ENCODE results near the gene SPINT4.
"Not testable (repeated sequence)": the region's sequence is repeated elsewhere in the genome, so short reads cannot be mapped to it uniquely, and the experiment has no call there.

SPINT4 gene

GRCh38 chr20:45722047-45722446 is at the start of gene SPINT4:
Gene SPINT4 (plus strand): TSS chr20:45722347. CDS start chr20:45722368, 21 bp downstream.
- DNase-seq = no peak

GRCh38 chr20:45672765-45673164 is 49.4 kb upstream of the SPINT4 start:
- DNase-seq = no peak

- DNase-seq = no peak
These were observed 42.5 kb upstream of the SPINT4 start for GRCh38 chr20:45679650-45680049.

GRCh38 chr20:45685896-45686295 is 36.3 kb upstream of the SPINT4 start:
- no peak for DNase-seq

GRCh38 chr20:45693346-45693745 is 28.8 kb upstream of the SPINT4 start:
- not testable (repeated sequence) for DNase-seq

GRCh38 chr20:45695496-45695895 is 26.7 kb upstream of the SPINT4 start:
- no peak for DNase-seq

- DNase-seq = no peak
These were observed 21.0 kb upstream of the SPINT4 start for GRCh38 chr20:45701104-45701503.

- no peak for DNase-seq
These were observed 20.3 kb upstream of the SPINT4 start, which contains the start of gene WFDC13 for GRCh38 chr20:45701873-45702272. Gene WFDC13 (plus strand): TSS chr20:45702038. CDS start chr20:45702124, 86 bp downstream.

GRCh38 chr20:45704969-45705637 is 17.0 kb upstream of the SPINT4 start, which contains the start of gene WFDC10B:
Gene WFDC10B (minus strand): TSS chr20:45705019. CDS start chr20:45685992, 19,027 bp downstream.
- DNase-seq = no peak

- DNase-seq = not testable (repeated sequence)
These were observed 5.9 kb upstream of the SPINT4 start for GRCh38 chr20:45716141-45716688.

- no peak for DNase-seq
These were observed 3.0 kb downstream of the SPINT4 start for GRCh38 chr20:45725134-45725533.

GRCh38 chr20:45727044-45727443 is 4.9 kb downstream of the SPINT4 start:
- DNase-seq = no peak

GRCh38 chr20:45732199-45732598 is 10.1 kb downstream of the SPINT4 start:
- no peak for DNase-seq

GRCh38 chr20:45735552-45735951 is 13.4 kb downstream of the SPINT4 start:
- DNase-seq = no peak

GRCh38 chr20:45735988-45736387 is 13.8 kb downstream of the SPINT4 start:
- DNase-seq = no peak

GRCh38 chr20:45742596-45742995 is 20.4 kb downstream of the SPINT4 start:
- no peak for DNase-seq

- DNase-seq = no peak
These were observed 22.9 kb downstream of the SPINT4 start for GRCh38 chr20:45745015-45745414.

- no peak for DNase-seq
These were observed 29.6 kb downstream of the SPINT4 start for GRCh38 chr20:45751721-45752120.

- no peak for DNase-seq
These were observed 30.6 kb downstream of the SPINT4 start for GRCh38 chr20:45752746-45753145.

GRCh38 chr20:45758096-45758495 is 35.9 kb downstream of the SPINT4 start:
- DNase-seq = no peak

GRCh38 chr20:45759921-45760320 is 37.8 kb downstream of the SPINT4 start:
- DNase-seq = not testable (repeated sequence)

- DNase-seq = not testable (repeated sequence)
These were observed 39.8 kb downstream of the SPINT4 start for GRCh38 chr20:45761966-45762365.

- DNase-seq = not testable (repeated sequence)
These were observed 42.6 kb downstream of the SPINT4 start for GRCh38 chr20:45764618-45765282.

GRCh38 chr20:45765307-45765875 is 43.2 kb downstream of the SPINT4 start:
- no peak for DNase-seq
